ENCODE results near the gene NRG2. TPM values are rescaled to one million over a fixed set of nuclear protein-coding genes. Genes with fewer than 3 reads are reported as not detected.

The NRG2 gene
- 1 to 10 TPM; 1.1 to 2.9 (median 1.8) TPM for total RNA-seq

- intact Hi-C loops (cut with DNase I): no loop called here
- TF ChIP-seq, protein P1, sequence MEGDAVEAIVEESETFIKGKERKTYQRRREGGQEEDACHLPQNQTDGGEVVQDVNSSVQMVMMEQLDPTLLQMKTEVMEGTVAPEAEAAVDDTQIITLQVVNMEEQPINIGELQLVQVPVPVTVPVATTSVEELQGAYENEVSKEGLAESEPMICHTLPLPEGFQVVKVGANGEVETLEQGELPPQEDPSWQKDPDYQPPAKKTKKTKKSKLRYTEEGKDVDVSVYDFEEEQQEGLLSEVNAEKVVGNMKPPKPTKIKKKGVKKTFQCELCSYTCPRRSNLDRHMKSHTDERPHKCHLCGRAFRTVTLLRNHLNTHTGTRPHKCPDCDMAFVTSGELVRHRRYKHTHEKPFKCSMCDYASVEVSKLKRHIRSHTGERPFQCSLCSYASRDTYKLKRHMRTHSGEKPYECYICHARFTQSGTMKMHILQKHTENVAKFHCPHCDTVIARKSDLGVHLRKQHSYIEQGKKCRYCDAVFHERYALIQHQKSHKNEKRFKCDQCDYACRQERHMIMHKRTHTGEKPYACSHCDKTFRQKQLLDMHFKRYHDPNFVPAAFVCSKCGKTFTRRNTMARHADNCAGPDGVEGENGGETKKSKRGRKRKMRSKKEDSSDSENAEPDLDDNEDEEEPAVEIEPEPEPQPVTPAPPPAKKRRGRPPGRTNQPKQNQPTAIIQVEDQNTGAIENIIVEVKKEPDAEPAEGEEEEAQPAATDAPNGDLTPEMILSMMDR (IDR thresholded peaks at IDR 0.05): peak in 4 of 6 experiments; percentile 13 to 50 (median 34)
- TF ChIP-seq POLR2A (IDR thresholded peaks at IDR 0.05): no peak
- peak; percentile 50 to 52 for DNase-seq
- Histone ChIP-seq H3K27me3 (no peaks in the 10 kb centered on the region), H3K4me3 (replicated peaks in 1 of 3) (peak within 1 kb of the TSS; percentile 53 to 79 (median 59)), H3K27ac (peak within 1 kb of the TSS in 2 of 3 donors; percentile 0 to 28), H3K9me3 (no peaks in the 10 kb centered on the region), H3K36me3 (no peaks in the 10 kb centered on the region), H3K4me1 (peaks cover 12 to 28% of the 10 kb centered on the region in 2 donors)
- WGBS, 2 donors: 0 to 1% methylated on average over 5 to 11 of the region's 82 CpGs
Measured at GRCh38 chr5:140042643-140043507, at the start of gene NRG2. NRG2 (minus strand) TSS chr5:140043299.

GRCh38 chr5:140090251-140090650 lies 47.2 kb upstream of the NRG2 start:
- TF ChIP-seq, protein P1 (IDR thresholded peaks at IDR 0.05): no peak
- no peak for TF ChIP-seq POLR2A (IDR thresholded peaks at IDR 0.05)
- no peak for DNase-seq
- no peaks in the 10 kb centered on the region for H3K9me3 ChIP-seq
- H3K4me3 ChIP-seq (replicated peaks in 1 of 3): no peak overlapping the region
- peaks cover under 1% of the 10 kb centered on the region in 2 donors for H3K4me1 ChIP-seq
- H3K27ac ChIP-seq: no peak overlapping the region
- intact Hi-C loops (cut with DNase I): no loop called here
- H3K27me3 ChIP-seq: no peaks in the 10 kb centered on the region
- no peaks in the 10 kb centered on the region for H3K36me3 ChIP-seq
- WGBS, 2 donors: 80 to 92% methylated on average over 1 of the region's 1 CpG

DNA sequence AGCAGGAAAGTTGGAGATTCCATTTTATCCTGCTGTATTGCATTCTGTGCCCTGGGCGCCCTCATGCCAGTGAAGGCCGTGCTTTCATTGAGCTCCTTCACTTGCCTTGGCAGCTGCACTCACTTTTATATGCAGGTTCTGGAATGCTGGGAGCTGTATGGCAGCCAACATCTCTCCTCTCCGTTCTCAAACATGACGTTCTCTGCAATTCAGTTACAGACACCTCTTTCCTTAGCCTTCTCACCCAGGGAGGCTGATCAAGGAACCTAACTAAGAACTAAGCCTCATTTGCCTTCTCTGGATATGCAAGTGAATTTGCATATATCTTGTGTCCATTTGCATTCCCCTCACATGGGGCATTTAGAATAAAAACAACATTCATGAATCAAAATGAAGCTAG lies 41.4 kb upstream of the NRG2 start:
- Histone ChIP-seq H3K4me1 (peaks cover 10 to 11% of the 10 kb centered on the region in 2 donors), H3K36me3 (no peaks in the 10 kb centered on the region), H3K27me3 (no peaks in the 10 kb centered on the region), H3K27ac (peak overlapping the region; percentile 2 to 48 (median 35)), H3K4me3 (replicated peaks in 1 of 3) (no peak overlapping the region), H3K9me3 (no peaks in the 10 kb centered on the region)
- intact Hi-C loops (cut with DNase I): no loop called here
- peak; percentile 78 to 81 for DNase-seq
- TF ChIP-seq POLR2A (IDR thresholded peaks at IDR 0.05): peak in 1 of 2 donors; percentile 29
- TF ChIP-seq, protein P1 (IDR thresholded peaks at IDR 0.05): no peak
- WGBS, 2 donors: 22 to 30% methylated on average over 4 of the region's 4 CpGs

- intact Hi-C loops (cut with DNase I): no loop called here
- no peak overlapping the region for H3K27ac ChIP-seq
- WGBS, 2 donors: 90 to 94% methylated on average over 1 of the region's 1 CpG
Measured at GRCh38 chr5:140083650-140084049, 40.6 kb upstream of the NRG2 start.

More at GRCh38 chr5:140083650-140084049, 40.6 kb upstream of the NRG2 start:
- no peak for DNase-seq
- H3K4me1 ChIP-seq: peaks cover 10 to 11% of the 10 kb centered on the region in 2 donors
- no peaks in the 10 kb centered on the region for H3K27me3 ChIP-seq
- H3K36me3 ChIP-seq: no peaks in the 10 kb centered on the region
- TF ChIP-seq, protein P1 (IDR thresholded peaks at IDR 0.05): no peak
- TF ChIP-seq POLR2A (IDR thresholded peaks at IDR 0.05): no peak
- no peaks in the 10 kb centered on the region for H3K9me3 ChIP-seq
- H3K4me3 ChIP-seq (replicated peaks in 1 of 3): no peak overlapping the region

Measured in thyroid gland (tissue), 4 donors.